Liver (tissue), 9 donors: ENCODE results near the gene GABRD. TPM values are rescaled to one million over a fixed set of nuclear protein-coding genes. Genes with fewer than 3 reads are reported as not detected.

Experiments used
- DNase-seq: peaks from one replicate; pipeline ENCODE4 v3.0.0-alpha.2; 2017; ENCODE audit warnings: low spot score
- H3K27ac ChIP-seq, 2 donors: one replicate each; pipeline ENCODE4 v1.7.0; 2013; ENCODE audit warnings: inconsistent platforms in 2 of 2, low read length in 2 of 2, control low read depth in 1 of 2, low read depth in 1 of 2, mild to moderate bottlenecking in 1 of 2
- H3K27me3 ChIP-seq, 4 donors: one replicate each; pipeline versions ENCODE4 v1.6.1 to v1.7.0; 2013; ENCODE audit warnings: low read length in 3 of 4, inconsistent platforms in 1 of 4, mild to moderate bottlenecking in 1 of 4, moderate library complexity in 1 of 4; ENCODE audit not compliant: control insufficient read depth in 4 of 4, insufficient read depth in 4 of 4
- H3K36me3 ChIP-seq, 4 donors: one replicate each; pipeline versions ENCODE4 v1.6.1 to v1.7.0; 2013; ENCODE audit warnings: low read length in 3 of 4, mild to moderate bottlenecking in 3 of 4, low read depth in 1 of 4, moderate library complexity in 1 of 4; ENCODE audit not compliant: control insufficient read depth in 4 of 4, insufficient read depth in 3 of 4
- H3K4me1 ChIP-seq, 4 donors: one replicate each; pipeline versions ENCODE4 v1.6.1 to v1.7.0; 2013; ENCODE audit warnings: low read length in 3 of 4, mild to moderate bottlenecking in 3 of 4, moderate library complexity in 1 of 4; ENCODE audit not compliant: control insufficient read depth in 4 of 4, insufficient read depth in 4 of 4
- H3K4me3 ChIP-seq, 3 donors: one replicate each; pipeline versions ENCODE4 v1.6.1 to v1.7.0; 2013; ENCODE audit warnings: low read length in 3 of 3, control low read depth in 1 of 3, low read depth in 1 of 3, mild to moderate bottlenecking in 1 of 3
- H3K9ac ChIP-seq, 2 donors: one replicate each; pipeline ENCODE4 v1.7.0; 2013; ENCODE audit warnings: low read length in 2 of 2, mild to moderate bottlenecking in 2 of 2, moderate library complexity in 2 of 2, control low read depth in 1 of 2, low read depth in 1 of 2
- H3K9me3 ChIP-seq, 4 donors: one replicate each; pipeline versions ENCODE4 v1.6.1 to v1.7.0; 2013; ENCODE audit warnings: low read length in 3 of 4; ENCODE audit not compliant: control insufficient read depth in 4 of 4
- ATF3 ChIP-seq: IDR thresholded peaks from 2 replicates; pipeline ENCODE4 v1.6.1; 2016; ENCODE audit warnings: antibody characterized with exemption
- CTCF ChIP-seq: fragments of 150-350 bp; IDR thresholded peaks from 2 replicates; pipeline ENCODE4 v1.5.1; 2017; ENCODE audit warnings: improper control_type of control experiment, low read depth, low read length; ENCODE audit not compliant: missing input control
- EGR1 ChIP-seq, 2 donors: IDR thresholded peaks; 2 replicates each; pipeline ENCODE4 v1.6.1; 2016 to 2018; ENCODE audit warnings: antibody characterized with exemption in 2 of 2, low read depth in 2 of 2
- FOXA1 ChIP-seq: IDR thresholded peaks from 2 replicates; pipeline ENCODE4 v1.6.1; 2016; ENCODE audit warnings: antibody characterized with exemption
- FOXA2 ChIP-seq: IDR thresholded peaks from 2 replicates; pipeline ENCODE4 v1.6.1; 2016; ENCODE audit warnings: antibody characterized with exemption
- GABPA ChIP-seq, 2 donors: IDR thresholded peaks in 1 of 2; conservative IDR thresholded peaks in 1 of 2; 2 replicates each; pipeline ENCODE4 v1.6.1; 2016; ENCODE audit warnings: antibody characterized with exemption in 2 of 2, mild to moderate bottlenecking in 1 of 2, moderate library complexity in 1 of 2
- HNF4A ChIP-seq, 2 donors: conservative IDR thresholded peaks; 2 replicates each; pipeline ENCODE4 v1.6.1; 2016; ENCODE audit warnings: antibody characterized with exemption in 2 of 2, mild to moderate bottlenecking in 2 of 2
- HNF4G ChIP-seq: IDR thresholded peaks from 2 replicates; pipeline ENCODE4 v1.6.1; 2016; ENCODE audit warnings: antibody characterized with exemption
- JUND ChIP-seq, 2 donors: IDR thresholded peaks; 2 replicates each; pipeline ENCODE4 v1.6.1; 2016; ENCODE audit warnings: antibody characterized with exemption in 2 of 2
- NR2F2 ChIP-seq: IDR thresholded peaks from 2 replicates; pipeline ENCODE4 v1.6.1; 2016; ENCODE audit warnings: antibody characterized with exemption
- RAD21 ChIP-seq, 2 donors: IDR thresholded peaks; 2 replicates each; pipeline ENCODE4 v1.6.1; 2016; ENCODE audit warnings: antibody characterized with exemption in 2 of 2, mild to moderate bottlenecking in 2 of 2
- RXRA ChIP-seq, 2 donors: IDR thresholded peaks; 2 replicates each; pipeline ENCODE4 v1.6.1; 2017 to 2018; ENCODE audit warnings: antibody characterized with exemption in 2 of 2, mild to moderate bottlenecking in 1 of 2
- SP1 ChIP-seq: IDR thresholded peaks from 2 replicates; pipeline ENCODE4 v1.6.1; 2018; ENCODE audit warnings: antibody characterized with exemption, mild to moderate bottlenecking
- TAF1 ChIP-seq: conservative IDR thresholded peaks from 2 replicates; pipeline ENCODE4 v1.6.1; 2016; ENCODE audit warnings: antibody characterized with exemption, mild to moderate bottlenecking
- YY1 ChIP-seq: IDR thresholded peaks from 2 replicates; pipeline ENCODE4 v1.6.1; 2016; ENCODE audit warnings: antibody characterized with exemption, mild to moderate bottlenecking
- ZBTB33 ChIP-seq: IDR thresholded peaks from 2 replicates; pipeline ENCODE4 v1.6.1; 2016; ENCODE audit warnings: antibody characterized with exemption
- WGBS: extraction: QIAGEN DNeasy Blood & Tissue Kit; methylation state at CpG from one replicate; pipeline ENCODE4 v1.1.7; 2013; 5-methylcytosine and 5-hydroxymethylcytosine counted together
- polyA plus RNA-seq, 2 donors: library from polyadenylated mRNA; stranded (reverse) in 1 of 2; unstranded in 1 of 2; fragments of 200-250 nt in 1 of 2; fragments of >200 nt in 1 of 2; fragmentation: Nextera tagmentation in 1 of 2; extraction: Ambion mirVana in 1 of 2; gene quantifications; one replicate each; pipeline versions ENCODE4 v1.2.1 to v1.2.3, GENCODE V29; 2013 to 2015
- total RNA-seq, 2 donors: library from RNA; depleted of rRNA; stranded (reverse); fragments of >200 nt; gene quantifications; one replicate each; pipeline ENCODE4 v1.2.3, GENCODE V29; 2014
- TF ChIP-seq, protein P1 (sequence below): IDR thresholded peaks from 2 replicates; pipeline ENCODE4 v1.6.1; 2016; ENCODE audit warnings: antibody characterized with exemption, mild to moderate bottlenecking
- TF ChIP-seq, protein P2 (sequence below): IDR thresholded peaks from 2 replicates; pipeline ENCODE4 v1.6.1; 2016; ENCODE audit warnings: antibody characterized with exemption
- donor health status: healthy.
- donor health status: healthy.
- donor health status: healthy.
- donor health status: healthy.
- donor health status: healthy.

Gene GABRD
- total and polyA plus RNA-seq, 4 donors: 0.29 TPM; not detected in 3

GRCh38 chr1:2055911-2056575, 36.9 kb downstream of the GABRD start:
- Histone ChIP-seq H3K27me3 (no peaks in the 10 kb centered on the region), H3K4me3 (no peak overlapping the region), H3K27ac (no peak overlapping the region), H3K4me1 (peaks cover 3 to 9% (median 7%) of the 10 kb centered on the region in 4 donors), H3K9me3 (no peaks in the 10 kb centered on the region), H3K9ac (no peak overlapping the region), H3K36me3 (peaks cover 0 to 23% (median 10%) of the 10 kb centered on the region in 4 donors)
- WGBS: 95% methylated on average over 29 of the region's 29 CpGs
- TF ChIP-seq ATF3 (no peak), YY1 (no peak), TAF1 (no peak), ZBTB33 (no peak), FOXA1 (no peak), HNF4A (conservative IDR thresholded peaks at IDR 0.05) (no peak), EGR1 (IDR thresholded peaks at IDR 0.05; ENCODE audit: low read depth in 2 of 2) (no peak), NR2F2 (no peak), SP1 (no peak), RXRA (IDR thresholded peaks at IDR 0.05) (no peak), CTCF (no peak), FOXA2 (no peak), RAD21 (IDR thresholded peaks at IDR 0.05) (no peak)
- TF ChIP-seq, protein P1, sequence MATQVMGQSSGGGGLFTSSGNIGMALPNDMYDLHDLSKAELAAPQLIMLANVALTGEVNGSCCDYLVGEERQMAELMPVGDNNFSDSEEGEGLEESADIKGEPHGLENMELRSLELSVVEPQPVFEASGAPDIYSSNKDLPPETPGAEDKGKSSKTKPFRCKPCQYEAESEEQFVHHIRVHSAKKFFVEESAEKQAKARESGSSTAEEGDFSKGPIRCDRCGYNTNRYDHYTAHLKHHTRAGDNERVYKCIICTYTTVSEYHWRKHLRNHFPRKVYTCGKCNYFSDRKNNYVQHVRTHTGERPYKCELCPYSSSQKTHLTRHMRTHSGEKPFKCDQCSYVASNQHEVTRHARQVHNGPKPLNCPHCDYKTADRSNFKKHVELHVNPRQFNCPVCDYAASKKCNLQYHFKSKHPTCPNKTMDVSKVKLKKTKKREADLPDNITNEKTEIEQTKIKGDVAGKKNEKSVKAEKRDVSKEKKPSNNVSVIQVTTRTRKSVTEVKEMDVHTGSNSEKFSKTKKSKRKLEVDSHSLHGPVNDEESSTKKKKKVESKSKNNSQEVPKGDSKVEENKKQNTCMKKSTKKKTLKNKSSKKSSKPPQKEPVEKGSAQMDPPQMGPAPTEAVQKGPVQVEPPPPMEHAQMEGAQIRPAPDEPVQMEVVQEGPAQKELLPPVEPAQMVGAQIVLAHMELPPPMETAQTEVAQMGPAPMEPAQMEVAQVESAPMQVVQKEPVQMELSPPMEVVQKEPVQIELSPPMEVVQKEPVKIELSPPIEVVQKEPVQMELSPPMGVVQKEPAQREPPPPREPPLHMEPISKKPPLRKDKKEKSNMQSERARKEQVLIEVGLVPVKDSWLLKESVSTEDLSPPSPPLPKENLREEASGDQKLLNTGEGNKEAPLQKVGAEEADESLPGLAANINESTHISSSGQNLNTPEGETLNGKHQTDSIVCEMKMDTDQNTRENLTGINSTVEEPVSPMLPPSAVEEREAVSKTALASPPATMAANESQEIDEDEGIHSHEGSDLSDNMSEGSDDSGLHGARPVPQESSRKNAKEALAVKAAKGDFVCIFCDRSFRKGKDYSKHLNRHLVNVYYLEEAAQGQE: no peak
- no peak for DNase-seq

GRCh38 chr1:2056955-2057590, 37.9 kb downstream of the GABRD start:
- Histone ChIP-seq H3K27ac (no peak overlapping the region), H3K4me3 (no peak overlapping the region), H3K4me1 (peaks cover 0 to 1% (median 0%) of the 10 kb centered on the region in 4 donors), H3K27me3 (no peaks in the 10 kb centered on the region), H3K9me3 (no peaks in the 10 kb centered on the region), H3K36me3 (peaks cover 0 to 28% (median 12%) of the 10 kb centered on the region in 4 donors), H3K9ac (no peak overlapping the region)
- DNase-seq: no peak
- 95% methylated on average over 25 of the region's 25 CpGs for WGBS
- TF ChIP-seq ATF3: no peak
- no peak for TF ChIP-seq SP1
- TF ChIP-seq, protein P2, sequence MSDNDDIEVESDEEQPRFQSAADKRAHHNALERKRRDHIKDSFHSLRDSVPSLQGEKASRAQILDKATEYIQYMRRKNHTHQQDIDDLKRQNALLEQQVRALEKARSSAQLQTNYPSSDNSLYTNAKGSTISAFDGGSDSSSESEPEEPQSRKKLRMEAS: no peak
- TF ChIP-seq NR2F2: no peak
- TF ChIP-seq RXRA (IDR thresholded peaks at IDR 0.05): no peak
- no peak for TF ChIP-seq JUND (IDR thresholded peaks at IDR 0.05)
- no peak for TF ChIP-seq EGR1 (IDR thresholded peaks at IDR 0.05; ENCODE audit: low read depth in 2 of 2)
- no peak for TF ChIP-seq HNF4G
- TF ChIP-seq FOXA1: no peak
- TF ChIP-seq GABPA (IDR thresholded peaks at IDR 0.05 in 1 of 2, conservative IDR thresholded peaks at IDR 0.05 in 1 of 2): no peak
- TF ChIP-seq, protein P1: no peak
- TF ChIP-seq FOXA2: no peak
